Stimulated activated CD4-positive, alpha-beta T cell treated with anti-CD3 and anti-CD28 coated beads, Interleukin-4, amount 100 ng/mL, for 1 hour (primary cell): ENCODE measurements around the gene TMTC2.

ENCODE experiments used
- DNase-seq: peaks from one replicate; pipeline ENCODE4 v3.0.0-alpha.2; 2020

The TMTC2 gene

DNA sequence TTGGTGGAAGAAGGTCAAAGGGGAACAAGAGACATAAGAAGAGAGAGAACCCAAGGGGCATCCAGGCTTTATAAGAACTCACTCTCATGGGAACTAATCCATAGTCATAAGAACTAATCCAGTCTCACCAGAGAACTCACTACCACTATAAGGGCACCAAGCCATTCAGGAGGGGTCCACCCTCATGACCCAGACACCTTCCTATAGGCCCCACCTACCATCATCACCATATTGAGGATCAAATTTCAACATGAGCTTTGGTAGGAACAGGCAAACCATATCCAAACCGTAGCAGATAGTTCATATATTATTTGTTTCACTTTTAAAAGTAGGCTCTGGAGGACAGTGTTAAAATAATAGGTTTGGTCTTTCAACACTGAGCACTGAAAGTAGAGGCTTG lies 350.1 kb downstream of the TMTC2 start:
- DNase-seq = no peak

- DNase-seq = no peak
Observed at GRCh38 chr12:83039413-83039812, 352.7 kb downstream of the TMTC2 start.

DNA sequence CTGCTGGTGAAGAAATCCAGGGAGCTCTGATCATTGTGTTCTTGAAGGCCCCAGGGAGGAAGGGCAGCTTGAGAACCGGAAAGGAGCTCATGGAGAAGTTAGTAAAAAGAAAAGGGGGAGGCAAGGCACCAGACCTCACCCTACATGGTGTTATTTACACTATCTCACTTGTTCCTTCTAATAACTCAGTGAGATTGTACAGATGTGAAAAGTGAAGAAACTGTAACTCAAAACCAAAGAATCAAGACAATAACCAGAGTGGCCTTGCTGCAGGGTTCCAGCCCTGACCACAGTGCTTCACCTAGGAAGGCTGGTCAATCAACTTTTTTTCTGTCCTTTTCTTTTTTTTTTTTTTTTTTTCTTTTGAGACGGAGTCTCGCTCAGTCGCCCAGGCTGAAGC lies 353.6 kb downstream of the TMTC2 start:
- no peak for DNase-seq

- no peak for DNase-seq
Observed at GRCh38 chr12:83040991-83041390, 354.3 kb downstream of the TMTC2 start.

DNA sequence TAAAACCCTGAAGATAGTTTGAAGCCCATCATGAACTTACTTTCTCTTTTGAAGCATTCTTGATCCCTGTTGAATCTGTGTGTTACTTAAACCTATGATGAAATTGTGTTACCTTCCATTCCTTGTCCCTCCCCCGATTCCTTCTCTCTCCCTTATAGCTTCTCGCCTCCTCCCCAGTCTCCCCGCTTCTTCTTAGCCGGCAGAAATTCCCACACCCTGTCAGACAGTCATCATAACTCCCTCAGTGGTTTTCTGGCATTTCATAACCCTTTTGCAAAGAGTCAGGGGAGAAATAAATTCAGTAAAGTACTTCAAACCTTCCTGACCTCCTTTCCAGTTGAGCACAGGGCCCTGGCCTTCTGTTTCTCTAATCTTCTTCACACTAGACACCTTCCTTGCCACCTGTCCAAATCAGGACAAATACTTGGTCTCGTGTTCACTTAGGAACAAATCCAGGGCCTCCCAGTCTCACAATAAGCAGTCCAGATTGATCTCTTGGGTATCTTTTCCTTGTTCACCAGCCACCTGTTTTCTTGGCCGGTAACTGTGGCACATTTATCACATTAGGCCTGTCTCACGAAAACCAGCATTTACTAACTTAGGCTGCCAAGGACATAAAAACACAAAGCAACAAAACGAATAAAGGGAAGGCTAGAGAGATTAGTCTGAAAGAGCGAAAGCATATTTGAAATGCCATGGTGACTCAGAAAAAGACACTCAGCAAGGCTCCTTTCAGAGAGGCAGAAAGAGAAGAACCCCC lies 355.9 kb downstream of the TMTC2 start:
- DNase-seq = no peak

GRCh38 chr12:83044736-83045135 lies 358.0 kb downstream of the TMTC2 start:
- no peak for DNase-seq

GRCh38 chr12:83046019-83046418 lies 359.3 kb downstream of the TMTC2 start:
- no peak for DNase-seq

GRCh38 chr12:83049306-83049705 lies 362.6 kb downstream of the TMTC2 start:
- no peak for DNase-seq

- no peak for DNase-seq
Observed at GRCh38 chr12:83052890-83053541, 366.3 kb downstream of the TMTC2 start.

DNA sequence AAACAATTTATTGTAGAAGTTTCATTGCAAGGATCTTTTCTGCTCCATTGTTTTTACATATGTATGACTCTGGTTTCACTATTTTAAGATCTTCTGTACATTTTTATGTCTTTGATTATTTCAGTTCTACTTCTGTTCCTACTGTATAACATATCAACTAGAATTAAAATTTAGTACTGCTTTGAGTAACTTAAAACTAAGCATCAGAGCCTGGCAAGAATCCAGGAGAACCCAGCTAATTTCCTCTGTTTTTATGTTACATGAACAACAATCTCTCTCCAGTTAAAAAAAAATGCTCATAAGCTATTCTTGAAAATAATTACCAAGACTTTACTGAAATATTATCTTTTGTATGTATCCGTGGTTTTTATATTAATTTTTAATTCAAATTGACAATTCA lies 370.7 kb downstream of the TMTC2 start:
- no peak for DNase-seq

- no peak for DNase-seq
Observed at GRCh38 chr12:83059107-83059506, 372.4 kb downstream of the TMTC2 start.

GRCh38 chr12:83065562-83065961 lies 378.9 kb downstream of the TMTC2 start:
- DNase-seq = no peak

- DNase-seq = no peak
Observed at GRCh38 chr12:83067981-83068380, 381.3 kb downstream of the TMTC2 start.

DNA sequence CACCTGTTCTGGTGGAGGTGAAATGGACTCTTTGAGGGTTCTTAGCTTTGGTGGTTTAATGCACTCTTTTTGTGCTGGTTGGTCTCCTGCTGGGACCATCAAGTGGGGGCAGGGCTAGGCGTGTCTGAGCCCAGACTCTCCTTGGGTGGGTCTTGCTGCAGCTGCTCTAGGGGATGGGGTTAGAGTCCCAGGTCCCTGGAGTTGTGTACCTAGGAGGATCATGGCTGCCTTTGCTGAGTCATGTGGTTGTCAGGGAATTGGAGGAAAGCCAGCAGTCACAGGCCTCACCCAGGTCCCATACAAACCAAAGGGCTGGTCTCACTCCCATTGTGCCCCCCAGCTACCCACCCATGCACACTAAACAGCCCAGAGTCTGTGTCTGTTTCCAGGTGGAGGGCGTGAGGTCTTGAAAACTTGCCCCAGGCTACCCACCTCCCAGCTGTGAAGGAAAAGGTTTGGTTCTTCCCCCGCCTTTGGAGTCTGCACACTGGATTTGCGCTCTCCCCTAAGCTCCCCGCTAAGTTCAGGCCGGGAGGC lies 387.7 kb downstream of the TMTC2 start:
- DNase-seq = no peak

GRCh38 chr12:83075471-83075870 lies 388.8 kb downstream of the TMTC2 start:
- no peak for DNase-seq

GRCh38 chr12:83077041-83077440 lies 390.3 kb downstream of the TMTC2 start:
- no peak for DNase-seq

- DNase-seq = no peak
Observed at GRCh38 chr12:83082690-83083276, 396.1 kb downstream of the TMTC2 start.

- no peak for DNase-seq
Observed at GRCh38 chr12:83083616-83084015, 396.9 kb downstream of the TMTC2 start.

- DNase-seq = no peak
Observed at GRCh38 chr12:83084516-83085234, 398.0 kb downstream of the TMTC2 start.

GRCh38 chr12:83086023-83086422 lies 399.3 kb downstream of the TMTC2 start:
- DNase-seq = no peak

GRCh38 chr12:83089575-83089974 lies 402.9 kb downstream of the TMTC2 start:
- DNase-seq = no peak

DNA sequence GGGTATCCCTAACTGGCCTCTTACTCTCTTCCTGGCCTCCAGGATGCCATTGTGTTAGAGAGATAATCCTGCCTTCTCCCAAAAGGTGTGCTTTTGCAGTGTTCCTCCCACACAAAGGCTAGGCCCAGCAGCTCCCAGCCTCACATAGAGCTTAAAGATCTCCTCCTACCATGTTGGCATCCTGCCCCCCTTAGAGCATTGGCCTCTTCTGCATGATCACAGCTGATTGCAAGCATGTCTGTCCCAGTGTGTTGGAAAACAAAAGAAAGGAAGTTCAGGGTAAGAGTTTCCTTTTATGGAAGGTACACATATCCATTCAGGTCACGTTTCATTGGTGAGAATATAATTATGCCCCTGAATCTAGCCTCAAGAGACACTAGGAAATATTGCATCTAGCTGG lies 405.4 kb downstream of the TMTC2 start:
- DNase-seq = no peak

- no peak for DNase-seq
Observed at GRCh38 chr12:83092606-83093005, 405.9 kb downstream of the TMTC2 start.
